ENCODE data around the gene DIP2A.

GRCh38 chr21:46570631-46571030, 111.9 kb downstream of the DIP2A start:
- no peak for TF ChIP-seq GATA2 (IDR thresholded peaks at IDR 0.05; ENCODE audit: low read depth, low read length)
- no peak for TF ChIP-seq GATA3 (IDR thresholded peaks at IDR 0.05; ENCODE audit: low read depth, low read length)

Data from SH-SY5Y (cell line).